Osteoblast (primary cell): ENCODE results near the gene ESPL1. TPM values are rescaled to one million over a fixed set of nuclear protein-coding genes. Genes with fewer than 3 reads are reported as not detected.
A peak's percentile ranks its signal among the peaks of the same experiment; 100 is the strongest.

Experiments
- DNase-seq: peaks from one replicate; pipeline ENCODE4 v3.0.0; 2011; ENCODE audit warnings: low spot score, mixed read lengths; ENCODE audit not compliant: insufficient read length; ENCODE audit errors: missing footprints
- H2AFZ ChIP-seq: 2 replicates; pipeline ENCODE4 v1.6.0; 2011; ENCODE audit warnings: mild to moderate bottlenecking, low read length
- H3K27ac ChIP-seq: 2 replicates; pipeline ENCODE4 v1.5.1; 2011; ENCODE audit warnings: mild to moderate bottlenecking, low read depth, low read length, moderate library complexity
- H3K27me3 ChIP-seq: 2 replicates; pipeline ENCODE4 v1.6.0; 2012; ENCODE audit warnings: mild to moderate bottlenecking, control low read depth, inconsistent platforms, low read length, moderate library complexity; ENCODE audit not compliant: insufficient read depth
- H3K36me3 ChIP-seq: 2 replicates; pipeline ENCODE4 v1.5.1; 2011; ENCODE audit warnings: mild to moderate bottlenecking, low read length, control low read depth, moderate library complexity; ENCODE audit not compliant: insufficient read depth
- H3K4me1 ChIP-seq: 2 replicates; pipeline ENCODE4 v1.5.1; 2011; ENCODE audit warnings: mild to moderate bottlenecking, low read length, control low read depth, moderate library complexity; ENCODE audit not compliant: insufficient read depth
- H3K4me2 ChIP-seq: 2 replicates; pipeline ENCODE4 v1.6.0; 2011; ENCODE audit warnings: mild to moderate bottlenecking, low read length; ENCODE audit not compliant: insufficient read depth
- H3K4me3 ChIP-seq: fragments of 200-600 bp; sonication (generic); 3 replicates; pipeline ENCODE4 v1.5.1; 2012; ENCODE audit warnings: mild to moderate bottlenecking, low read length, inconsistent platforms; ENCODE audit not compliant: insufficient read depth
- H3K79me2 ChIP-seq: 2 replicates; pipeline ENCODE4 v1.6.0; 2012; ENCODE audit warnings: mild to moderate bottlenecking, low read length, control low read depth, inconsistent platforms; ENCODE audit not compliant: insufficient read depth
- H3K9me3 ChIP-seq: 2 replicates; pipeline ENCODE4 v1.5.1; 2011; ENCODE audit warnings: low read depth, low read length, control low read depth
- H4K20me1 ChIP-seq: 2 replicates; pipeline ENCODE4 v1.6.0; 2012; ENCODE audit warnings: mild to moderate bottlenecking, low read length, control low read depth; ENCODE audit not compliant: insufficient read depth
- total RNA-seq: library from RNA; depleted of rRNA; stranded (reverse); fragments of >200 nt; gene quantifications from 2 replicates; pipeline ENCODE4 v1.2.3, GENCODE V29; 2012
- TF ChIP-seq, protein P1 (sequence below): IDR thresholded peaks from 2 replicates; pipeline ENCODE4 v1.5.1; 2011; ENCODE audit warnings: mild to moderate bottlenecking, low read depth, low read length, moderate library complexity; ENCODE audit errors: extremely low read depth

The ESPL1 gene
- total RNA-seq, 1 donor = 0.72 TPM

DNA sequence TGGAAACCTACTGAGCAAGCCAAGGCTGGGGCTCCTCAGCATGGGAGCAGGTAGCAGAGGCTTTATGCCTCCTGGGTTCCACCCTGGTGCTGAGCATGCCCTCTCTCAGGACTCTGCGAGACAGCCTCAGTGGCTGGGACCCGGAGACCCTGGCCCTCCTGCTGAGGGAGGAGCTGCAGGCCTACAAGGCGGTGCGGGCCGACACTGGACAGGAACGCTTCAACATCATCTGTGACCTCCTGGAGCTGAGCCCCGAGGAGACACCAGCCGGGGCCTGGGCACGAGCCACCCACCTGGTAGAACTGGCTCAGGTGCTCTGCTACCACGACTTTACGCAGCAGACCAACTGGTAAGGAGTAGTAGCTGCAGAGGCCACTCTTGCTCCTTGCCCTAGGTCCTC is 8.4 kb downstream of the ESPL1 start:
- no peaks in the 10 kb centered on the region for H3K27me3 ChIP-seq

GRCh38 chr12:53277981-53278380 is 9.9 kb downstream of the ESPL1 start:
- TF ChIP-seq, protein P1, sequence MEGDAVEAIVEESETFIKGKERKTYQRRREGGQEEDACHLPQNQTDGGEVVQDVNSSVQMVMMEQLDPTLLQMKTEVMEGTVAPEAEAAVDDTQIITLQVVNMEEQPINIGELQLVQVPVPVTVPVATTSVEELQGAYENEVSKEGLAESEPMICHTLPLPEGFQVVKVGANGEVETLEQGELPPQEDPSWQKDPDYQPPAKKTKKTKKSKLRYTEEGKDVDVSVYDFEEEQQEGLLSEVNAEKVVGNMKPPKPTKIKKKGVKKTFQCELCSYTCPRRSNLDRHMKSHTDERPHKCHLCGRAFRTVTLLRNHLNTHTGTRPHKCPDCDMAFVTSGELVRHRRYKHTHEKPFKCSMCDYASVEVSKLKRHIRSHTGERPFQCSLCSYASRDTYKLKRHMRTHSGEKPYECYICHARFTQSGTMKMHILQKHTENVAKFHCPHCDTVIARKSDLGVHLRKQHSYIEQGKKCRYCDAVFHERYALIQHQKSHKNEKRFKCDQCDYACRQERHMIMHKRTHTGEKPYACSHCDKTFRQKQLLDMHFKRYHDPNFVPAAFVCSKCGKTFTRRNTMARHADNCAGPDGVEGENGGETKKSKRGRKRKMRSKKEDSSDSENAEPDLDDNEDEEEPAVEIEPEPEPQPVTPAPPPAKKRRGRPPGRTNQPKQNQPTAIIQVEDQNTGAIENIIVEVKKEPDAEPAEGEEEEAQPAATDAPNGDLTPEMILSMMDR = no peak

More for the DNA sequence above, 8.4 kb downstream of the ESPL1 start:
- Histone ChIP-seq H3K27ac (no peak overlapping the region), H3K36me3 (peaks cover 31% of the 10 kb centered on the region), H3K9me3 (no peaks in the 10 kb centered on the region), H4K20me1 (no peaks in the 10 kb centered on the region), H3K79me2 (peaks cover 2% of the 10 kb centered on the region), H3K4me3 (no peak overlapping the region), H3K4me2 (no peak overlapping the region), H2AFZ (no peak overlapping the region), H3K4me1 (no peaks in the 10 kb centered on the region)
- no peak for DNase-seq
- TF ChIP-seq, protein P1 = no peak

GRCh38 chr12:53279283-53279869 is 11.3 kb downstream of the ESPL1 start:
- DNase-seq = no peak
- Histone ChIP-seq H2AFZ (no peak overlapping the region), H3K27ac (no peak overlapping the region), H4K20me1 (no peaks in the 10 kb centered on the region), H3K27me3 (no peaks in the 10 kb centered on the region), H3K4me2 (no peak overlapping the region), H3K4me3 (no peak overlapping the region), H3K4me1 (no peaks in the 10 kb centered on the region), H3K79me2 (no peaks in the 10 kb centered on the region), H3K9me3 (no peaks in the 10 kb centered on the region), H3K36me3 (peaks cover 47% of the 10 kb centered on the region)
- TF ChIP-seq, protein P1 = no peak

More at GRCh38 chr12:53277981-53278380, 9.9 kb downstream of the ESPL1 start:
- H3K27ac ChIP-seq = no peak overlapping the region
- peak; percentile 65 for DNase-seq
- no peaks in the 10 kb centered on the region for H3K9me3 ChIP-seq
- no peaks in the 10 kb centered on the region for H4K20me1 ChIP-seq
- no peak overlapping the region for H3K4me2 ChIP-seq
- peaks cover 45% of the 10 kb centered on the region for H3K36me3 ChIP-seq
- H3K4me3 ChIP-seq = no peak overlapping the region
- H3K79me2 ChIP-seq = no peaks in the 10 kb centered on the region
- H3K4me1 ChIP-seq = no peaks in the 10 kb centered on the region
- no peak overlapping the region for H2AFZ ChIP-seq
- no peaks in the 10 kb centered on the region for H3K27me3 ChIP-seq

DNA sequence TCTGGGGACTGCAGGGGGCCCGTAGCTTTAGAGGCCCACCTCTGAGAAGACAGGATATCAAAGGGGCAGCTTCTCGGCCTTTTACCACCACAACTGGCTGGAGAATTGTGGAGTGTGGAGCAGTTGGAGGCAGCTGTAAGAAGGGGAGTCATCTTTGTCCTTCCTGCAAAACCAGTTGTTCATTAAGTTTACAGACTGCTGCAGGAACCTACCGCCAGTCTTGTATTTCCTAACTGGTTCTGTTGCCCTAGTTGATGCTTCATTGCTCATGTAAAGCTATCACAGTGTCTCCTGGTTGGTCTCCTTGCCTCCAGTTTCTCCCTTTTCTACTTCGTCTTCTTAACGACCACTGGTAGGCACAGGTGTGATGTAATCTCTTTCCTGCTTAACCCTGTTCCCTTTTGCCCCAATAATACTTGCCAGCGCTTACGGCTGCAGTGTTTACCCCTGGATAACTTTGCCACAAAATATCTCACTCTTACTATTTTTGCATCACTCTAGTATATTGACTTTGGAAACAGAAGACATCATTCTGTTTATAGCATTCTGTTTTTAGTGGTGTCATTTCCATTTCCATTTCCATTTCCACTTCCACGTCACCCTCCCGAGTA is 11.9 kb downstream of the ESPL1 start:
- no peak overlapping the region for H3K27ac ChIP-seq
- no peak overlapping the region for H3K4me2 ChIP-seq
- no peaks in the 10 kb centered on the region for H3K9me3 ChIP-seq
- no peak overlapping the region for H3K4me3 ChIP-seq
- no peak for DNase-seq
- no peaks in the 10 kb centered on the region for H3K79me2 ChIP-seq
- TF ChIP-seq, protein P1 = no peak
- no peaks in the 10 kb centered on the region for H3K4me1 ChIP-seq
- peaks cover 50% of the 10 kb centered on the region for H3K36me3 ChIP-seq
- no peak overlapping the region for H2AFZ ChIP-seq
- H3K27me3 ChIP-seq = no peaks in the 10 kb centered on the region
- H4K20me1 ChIP-seq = no peaks in the 10 kb centered on the region
